Neural progenitor cell (in vitro differentiated cells): ENCODE results near the gene CAST. TPM values are rescaled to one million over a fixed set of nuclear protein-coding genes. Genes with fewer than 3 reads are reported as not detected.

ENCODE experiments used
- DNase-seq: peaks from one replicate; pipeline ENCODE4 v3.0.0-alpha.2; 2016; ENCODE audit warnings: low spot score
- H2AFZ ChIP-seq: fragments of 200-600 bp; sonication (generic); replicated peaks from 2 replicates; pipeline ENCODE4 v1.6.1; 2016; ENCODE audit warnings: antibody characterized with exemption
- H3F3A ChIP-seq: fragments of 200-600 bp; sonication (generic); 2 replicates; pipeline ENCODE4 v1.6.1; 2016; ENCODE audit warnings: antibody characterized with exemption, low read depth
- H3K27ac ChIP-seq: fragments of 200-600 bp; sonication (generic); 2 replicates; pipeline ENCODE4 v1.5.1; 2016; ENCODE audit warnings: mild to moderate bottlenecking
- H3K27me3 ChIP-seq: fragments of 200-600 bp; sonication (generic); 2 replicates; pipeline ENCODE4 v1.6.1; 2016; ENCODE audit warnings: mild to moderate bottlenecking, moderate library complexity
- H3K36me3 ChIP-seq: fragments of 200-600 bp; sonication (generic); 2 replicates; pipeline ENCODE4 v1.5.1; 2016
- H3K4me1 ChIP-seq: fragments of 200-600 bp; sonication (generic); 2 replicates; pipeline ENCODE4 v1.6.1; 2016; ENCODE audit warnings: mixed run types
- H3K4me2 ChIP-seq: fragments of 200-600 bp; sonication (generic); 2 replicates; pipeline ENCODE4 v1.6.1; 2016
- H3K4me3 ChIP-seq: fragments of 200-600 bp; sonication (generic); 2 replicates; pipeline ENCODE4 v1.5.1; 2016
- H3K79me2 ChIP-seq: fragments of 200-600 bp; sonication (generic); 2 replicates; pipeline ENCODE4 v1.6.1; 2016; ENCODE audit warnings: low read depth
- H3K9ac ChIP-seq: fragments of 200-600 bp; sonication (generic); 2 replicates; pipeline ENCODE4 v1.6.1; 2016
- H3K9me3 ChIP-seq: fragments of 200-600 bp; sonication (generic); 2 replicates; pipeline ENCODE4 v1.5.1; 2016; ENCODE audit warnings: low read depth
- H4K20me1 ChIP-seq: fragments of 200-600 bp; sonication (generic); 2 replicates; pipeline ENCODE4 v1.6.1; 2016; ENCODE audit warnings: low read depth
- H3K27ac Mint-ChIP-seq: 3 replicates; pipeline ENCODE4 v1.8.0; 2021; ENCODE audit warnings: mixed read lengths
- H3K27me3 Mint-ChIP-seq: 2 replicates; pipeline ENCODE4 v1.8.0; 2022; ENCODE audit warnings: low read depth, mild to moderate bottlenecking, inconsistent platforms, moderate library complexity, mixed read lengths; ENCODE audit not compliant: insufficient read depth
- H3K36me3 Mint-ChIP-seq: 3 replicates; pipeline ENCODE4 v1.8.0; 2021; ENCODE audit warnings: mixed read lengths
- H3K4me1 Mint-ChIP-seq: 3 replicates; pipeline ENCODE4 v1.8.0; 2021; ENCODE audit warnings: mixed read lengths
- H3K4me3 Mint-ChIP-seq: 3 replicates; pipeline ENCODE4 v1.8.0; 2021; ENCODE audit warnings: mild to moderate bottlenecking, moderate library complexity, mixed read lengths
- H3K9me3 Mint-ChIP-seq: 3 replicates; pipeline ENCODE4 v1.8.0; 2020; ENCODE audit warnings: mixed read lengths
- CTCF ChIP-seq: fragments of 200-600 bp; sonication (generic); IDR thresholded peaks from 2 replicates; pipeline ENCODE4 v1.5.1; 2017; ENCODE audit warnings: antibody characterized with exemption, mild to moderate bottlenecking
- EZH2 ChIP-seq: fragments of 200-600 bp; sonication (generic); IDR thresholded peaks from 2 replicates; pipeline ENCODE4 v1.6.1; 2017; ENCODE audit warnings: antibody characterized with exemption, mild to moderate bottlenecking, moderate library complexity
- EZH2phosphoT487 ChIP-seq: fragments of 200-600 bp; sonication (generic); IDR thresholded peaks from 2 replicates; pipeline ENCODE4 v1.6.1; 2017; ENCODE audit warnings: antibody characterized with exemption
- total RNA-seq: library from RNA; depleted of rRNA; stranded (reverse); fragments of >200 nt; gene quantifications from 2 replicates; pipeline ENCODE4 v1.2.3, GENCODE V29; 2015; ENCODE audit warnings: low replicate concordance

The CAST gene
- total RNA-seq, 1 donor from 2014 or later: 64.6 TPM

- H3K9me3 Mint-ChIP-seq: no peaks in the 10 kb centered on the region
- no peak overlapping the region for H3K27ac Mint-ChIP-seq
- no peaks in the 10 kb centered on the region for H3K27me3 ChIP-seq
Measured at GRCh38 chr5:96649681-96650540, 12.3 kb upstream of the CAST start.

GRCh38 chr5:96651047-96651446, 11.1 kb upstream of the CAST start:
- Histone ChIP-seq H3F3A (no peaks in the 10 kb centered on the region), H3K27me3 (no peaks in the 10 kb centered on the region), H3K9ac (no peak overlapping the region), H3K4me3 (no peak overlapping the region), H3K36me3 (no peaks in the 10 kb centered on the region), H3K9me3 (no peaks in the 10 kb centered on the region), H4K20me1 (no peaks in the 10 kb centered on the region), H3K4me1 (no peaks in the 10 kb centered on the region), H3K79me2 (no peaks in the 10 kb centered on the region), H3K4me2 (no peak overlapping the region), H2AFZ (no peak overlapping the region), H3K27ac (no peak overlapping the region)
- Mint-ChIP-seq H3K4me1 (no peaks in the 10 kb centered on the region), H3K36me3 (no peaks in the 10 kb centered on the region), H3K27me3 (no peaks in the 10 kb centered on the region), H3K27ac (no peak overlapping the region), H3K4me3 (no peak overlapping the region), H3K9me3 (no peaks in the 10 kb centered on the region)
- no peak for TF ChIP-seq EZH2
- no peak for DNase-seq

More at GRCh38 chr5:96649681-96650540, 12.3 kb upstream of the CAST start:
- no peaks in the 10 kb centered on the region for H3K4me1 Mint-ChIP-seq
- H3K9me3 ChIP-seq: no peaks in the 10 kb centered on the region
- H3F3A ChIP-seq: no peaks in the 10 kb centered on the region
- H3K36me3 ChIP-seq: no peaks in the 10 kb centered on the region
- H3K4me1 ChIP-seq: no peaks in the 10 kb centered on the region
- TF ChIP-seq CTCF (no peak), EZH2phosphoT487 (no peak), EZH2 (no peak)
- no peaks in the 10 kb centered on the region for H3K27me3 Mint-ChIP-seq
- no peak for DNase-seq
- no peak overlapping the region for H2AFZ ChIP-seq
- no peak overlapping the region for H3K4me2 ChIP-seq
- no peak overlapping the region for H3K4me3 Mint-ChIP-seq
- H3K36me3 Mint-ChIP-seq: no peaks in the 10 kb centered on the region
- no peak overlapping the region for H3K9ac ChIP-seq
- no peak overlapping the region for H3K4me3 ChIP-seq
- H3K27ac ChIP-seq: no peak overlapping the region
- no peaks in the 10 kb centered on the region for H4K20me1 ChIP-seq
- H3K79me2 ChIP-seq: no peaks in the 10 kb centered on the region

- no peak for DNase-seq
- no peaks in the 10 kb centered on the region for H3K9me3 ChIP-seq
- H3K9me3 Mint-ChIP-seq: no peaks in the 10 kb centered on the region
- no peaks in the 10 kb centered on the region for H3K79me2 ChIP-seq
- no peak overlapping the region for H3K4me2 ChIP-seq
- TF ChIP-seq EZH2phosphoT487 (no peak), EZH2 (no peak), CTCF (peak; percentile 48)
- no peaks in the 10 kb centered on the region for H3K36me3 Mint-ChIP-seq
- no peak overlapping the region for H3K4me3 ChIP-seq
- H3K4me3 Mint-ChIP-seq: no peak overlapping the region
- no peak overlapping the region for H3K27ac Mint-ChIP-seq
- no peak overlapping the region for H2AFZ ChIP-seq
- H3K36me3 ChIP-seq: no peaks in the 10 kb centered on the region
- H3K27me3 Mint-ChIP-seq: peaks cover 2% of the 10 kb centered on the region
- no peaks in the 10 kb centered on the region for H3K4me1 ChIP-seq
- no peaks in the 10 kb centered on the region for H3F3A ChIP-seq
- H3K4me1 Mint-ChIP-seq: no peaks in the 10 kb centered on the region
- no peak overlapping the region for H3K9ac ChIP-seq
- H4K20me1 ChIP-seq: no peaks in the 10 kb centered on the region
- H3K27me3 ChIP-seq: no peaks in the 10 kb centered on the region
- no peak overlapping the region for H3K27ac ChIP-seq
Measured at GRCh38 chr5:96651948-96652753, 10.0 kb upstream of the CAST start.
